K562 (cell line): ENCODE data around the gene CUL9. TPM values are rescaled to one million over a fixed set of nuclear protein-coding genes. Genes with fewer than 3 reads are reported as not detected.

Source experiments
- ATAC-seq: fragments of 200-7000 bp; cut with Tn5 transposase; 3 replicates; pipeline ENCODE4 v1.9.1; 2020; ENCODE audit warnings: moderate library complexity
- BruUV-seq: library from RNA; stranded (reverse); fragments of 400-500 nt; replicated peaks from 2 replicates; lab custom pipeline; 2021; lab: Mats Ljungman, UMichigan
- CTCF ChIA-PET: fragments of 300-600 bp; formaldehyde crosslinking; extraction: SDS; loops from one replicate; lab custom pipeline; 2021; ENCODE audit warnings: low intra/inter-chr PET ratio; lab: Yijun Ruan, JAX
- POLR2A ChIA-PET: fragments of 300-600, 350-650 bp; sonication (Branson Sonifier 250); formaldehyde crosslinking; extraction: SDS; loops from one replicate; lab custom pipeline; 2021; ENCODE audit warnings: antibody characterized with exemption, inconsistent platforms; lab: Yijun Ruan, JAX
- DNase-seq, 4 experiments: peaks; one replicate each; pipeline versions ENCODE4 v3.0.0 to v3.0.0-alpha.2; 2011 to 2018; ENCODE audit warnings: low spot score in 3 of 4, mixed read lengths in 3 of 4; ENCODE audit errors: extremely low read depth in 1 of 4
- FAIRE-seq: peaks from 2 replicates; lab custom pipeline; 2011; peaks lifted over from hg19 to GRCh38; lab: Jason Lieb, UNC
- H2AFZ ChIP-seq: 2 replicates; pipeline ENCODE4 v1.6.0; 2011; ENCODE audit warnings: low read depth, low read length, control low read depth, inconsistent platforms
- H3K27ac ChIP-seq: fragments of 200-600 bp; 3 replicates; pipeline ENCODE4 v1.8.0; 2011; ENCODE audit warnings: low read depth, mild to moderate bottlenecking, control low read depth, inconsistent platforms, low read length, moderate library complexity, mixed read lengths; ENCODE audit errors: extremely low read depth
- H3K27me3 ChIP-seq, 2 experiments: fragments of 300-600 bp in 1 of 2; 2 replicates in 1 of 2; 3 replicates in 1 of 2; pipeline versions ENCODE4 v1.6.0 to v1.8.0; 2011; ENCODE audit warnings: inconsistent platforms in 2 of 2, low read length in 2 of 2, mild to moderate bottlenecking in 1 of 2, mixed read lengths in 1 of 2, moderate library complexity in 1 of 2; ENCODE audit not compliant: control insufficient read depth in 2 of 2, insufficient read depth in 2 of 2
- H3K36me3 ChIP-seq: fragments of 300-600 bp; 3 replicates; pipeline ENCODE4 v1.8.0; 2011; ENCODE audit warnings: mild to moderate bottlenecking, low read length, inconsistent platforms; ENCODE audit not compliant: control insufficient read depth, insufficient read depth
- H3K4me1 ChIP-seq, 2 experiments: fragments of 200-600 bp in 1 of 2; replicated peaks in 1 of 2; 2 replicates in 1 of 2; 3 replicates in 1 of 2; pipeline versions ENCODE4 v1.5.1 to v1.8.0; 2011; ENCODE audit warnings: inconsistent platforms in 2 of 2, low read length in 2 of 2, mild to moderate bottlenecking in 1 of 2, mixed read lengths in 1 of 2, moderate library complexity in 1 of 2; ENCODE audit not compliant: control insufficient read depth in 2 of 2, insufficient read depth in 2 of 2
- H3K4me2 ChIP-seq: 2 replicates; pipeline ENCODE4 v1.6.1; 2011; ENCODE audit warnings: low read length, control low read depth, inconsistent platforms, mixed read lengths; ENCODE audit not compliant: insufficient read depth
- H3K4me3 ChIP-seq: fragments of 200-600 bp; sonication (generic), shearing (Covaris generic); 2 replicates; pipeline ENCODE4 v1.5.1; 2016; ENCODE audit warnings: control low read depth, inconsistent platforms
- H3K79me2 ChIP-seq: fragments of 200-600 bp; 3 replicates; pipeline ENCODE4 v1.8.0; 2011; ENCODE audit warnings: low read length, inconsistent platforms; ENCODE audit not compliant: control insufficient read depth, insufficient read depth
- H3K9ac ChIP-seq, 2 experiments: 2 replicates each; pipeline versions ENCODE4 v1.6.0 to v1.6.1; 2011; ENCODE audit warnings: low read depth in 2 of 2, low read length in 2 of 2, control low read depth in 1 of 2, inconsistent platforms in 1 of 2, mild to moderate bottlenecking in 1 of 2, mixed read lengths in 1 of 2; ENCODE audit not compliant: insufficient read depth in 1 of 2
- H3K9me1 ChIP-seq: one replicate; pipeline ENCODE4 v1.6.0; 2011; ENCODE audit warnings: inconsistent platforms, mild to moderate bottlenecking, low read length, moderate library complexity; ENCODE audit not compliant: control insufficient read depth, insufficient read depth
- H3K9me3 ChIP-seq: replicated peaks from 2 replicates; pipeline ENCODE4 v1.5.1; 2011; ENCODE audit warnings: low read depth, low read length, inconsistent platforms; ENCODE audit not compliant: control insufficient read depth, insufficient read depth
- H4K20me1 ChIP-seq: replicated peaks from 2 replicates; pipeline ENCODE4 v1.6.1; 2011; ENCODE audit warnings: low read length, inconsistent platforms, mixed read lengths; ENCODE audit not compliant: control insufficient read depth, insufficient read depth
- ESRRA ChIP-seq: fragments of 450-650 bp; IDR thresholded peaks from 2 replicates; pipeline ENCODE4 v1.6.1; 2014; ENCODE audit warnings: low read depth, mild to moderate bottlenecking, moderate library complexity, borderline replicate concordance
- POLR2AphosphoS2 ChIP-seq: IDR thresholded peaks from 2 replicates; pipeline ENCODE4 v1.6.1; 2012; ENCODE audit warnings: low read length, improper control_type of control experiment
- RNF219 ChIP-seq: fragments of 250-450 bp; sonication (Bioruptor Pico); IDR thresholded peaks from 2 replicates; pipeline ENCODE4 v1.5.0; 2022; ENCODE audit warnings: mild to moderate bottlenecking
- ZNF23 ChIP-seq: fragments of 250-450 bp; sonication (Bioruptor Pico); IDR thresholded peaks from 2 replicates; pipeline ENCODE4 v1.4.0; 2020; ENCODE audit warnings: mild to moderate bottlenecking
- WGBS: fragments of 100-300 bp; shearing (Covaris generic); methylation state at CpG from one replicate; pipeline ENCODE4 v1.1.6; 2016; ENCODE audit warnings: low coverage, mixed read lengths; ENCODE audit not compliant: insufficient coverage; ENCODE audit errors: missing lambda C conversion rate; 5-methylcytosine and 5-hydroxymethylcytosine counted together
- in situ Hi-C: fragments of 300-500 bp; cut with MboI; formaldehyde crosslinking; loops from 4 replicates; pipeline ENCODE4 v1.15.0; 2018; ENCODE audit warnings: inconsistent platforms, mixed read lengths
- intact Hi-C: fragments of 100-400 bp; cut with micrococcal nuclease; formaldehyde crosslinking; loops from 2 replicates; pipeline ENCODE4 v1.14.2; 2022
- polyA plus RNA-seq, 8 experiments: library from polyadenylated mRNA; depleted of rRNA in 4 of 8; stranded (reverse) in 5 of 8; unstranded in 3 of 8; fragments of >200 nt; fragmentation: Nextera tagmentation in 2 of 8; fragmentation: Illumina TruSeq in 1 of 8; extraction: Ambion mirVana in 2 of 8; extraction: Trizol in 1 of 8; gene quantifications; 2 replicates each; pipeline versions ENCODE4 v1.2.1 to v1.2.3, GENCODE V29; 2011 to 2014; ENCODE audit warnings: inconsistent platforms in 1 of 8, missing spikeins in 1 of 8
- total RNA-seq, 7 experiments: library from RNA; depleted of rRNA in 6 of 7; stranded (reverse); fragments of >200 nt in 6 of 7; fragmentation: Illumina TruSeq in 2 of 7; extraction: Trizol in 2 of 7; gene quantifications; 2 replicates each; pipeline versions ENCODE4 v1.2.1 to v1.2.3, GENCODE V29; 2011 to 2021; ENCODE audit warnings: low replicate concordance in 1 of 7

CUL9 gene
- total and polyA plus RNA-seq, 9 of the 15 experiments (the other 6 are each of a cell fraction or from before 2014, with no cell fraction given), result 0.50 to 20.7 (median 6.6) TPM

- ChIA-PET POLR2A (interaction anchor here (0.6 to 1.3 kb wide), 4 partner anchors 12 to 136 kb away, joined by 3 to 5 read pairs (median 3); no protein-coding TSS in a partner anchor), CTCF (interaction anchor here (0.6 kb wide), 1 partner anchor 212 kb away, joined by 3 read pairs; no protein-coding TSS in a partner anchor)
- no peak for FAIRE-seq
- no peak for ATAC-seq
- Histone ChIP-seq H3K9me1 (no peaks in the 10 kb centered on the region), H3K9ac (peak overlapping the region in 1 of 2 experiments; percentile 27; a peak in 1 of 4 replicates), H3K9me3 (no peaks in the 10 kb centered on the region), H3K27ac (no peak overlapping the region), H3K4me1 (peaks cover 8 to 24% of the 10 kb centered on the region in 2 experiments; a peak in 4 of 5 replicates), H3K79me2 (no peaks in the 10 kb centered on the region), H3K4me3 (no peak overlapping the region), H2AFZ (peak overlapping the region; percentile 21; the same call in 1 of the 2 replicates), H4K20me1 (no peaks in the 10 kb centered on the region), H3K4me2 (no peak overlapping the region), H3K27me3 (no peaks in the 10 kb centered on the region; a peak in 1 of 5 replicates), H3K36me3 (no peaks in the 10 kb centered on the region)
- in situ Hi-C loops (no loop called here), intact Hi-C loops (loop anchor here (5.0 kb wide), 1 partner anchor 185 kb away; no protein-coding TSS in a partner anchor)
- WGBS, result 37% methylated on average over 8 of the region's 8 CpGs
- DNase-seq, result no peak
- no TSS peak for BruUV-seq
- TF ChIP-seq POLR2AphosphoS2, result no peak
- peak; percentile 66; the same call in 1 of the 2 replicates for TF ChIP-seq ESRRA
- no peak for TF ChIP-seq ZNF23
- no peak for TF ChIP-seq RNF219
Measured at GRCh38 chr6:43146709-43147688, 35.0 kb upstream of the CUL9 start.
